PC-3 (cell line): Measurements from ENCODE around the gene SPEN. TPM values are rescaled to one million over a fixed set of nuclear protein-coding genes. Genes with fewer than 3 reads are reported as not detected.

Experiments
- ATAC-seq: fragments of 200-7000 bp; cut with Tn5 transposase; 2 replicates; pipeline ENCODE4 v1.9.1; 2020; ENCODE audit warnings: mild to moderate bottlenecking, moderate library complexity
- BruUV-seq: library from RNA; stranded (reverse); fragments of 400-500 nt; replicated peaks from 2 replicates; lab custom pipeline; 2021; lab: Mats Ljungman, UMichigan
- CTCF ChIA-PET: fragments of 300-600 bp; sonication (Branson Sonifier 250); formaldehyde crosslinking; loops from one replicate; lab custom pipeline; 2022; ENCODE audit warnings: antibody characterized with exemption; lab: Charles Lee
- POLR2A ChIA-PET: fragments of 300-600 bp; sonication (Branson Sonifier 250); formaldehyde crosslinking; loops from one replicate; lab custom pipeline; 2022; ENCODE audit warnings: antibody characterized with exemption; ENCODE audit not compliant: unreplicated experiment; lab: Charles Lee
- DNase-seq: peaks from one replicate; pipeline ENCODE4 v3.0.0-alpha.2; 2015
- H2AFZ ChIP-seq: fragments of 300-600 bp; sonication (generic); 2 replicates; pipeline ENCODE4 v1.6.0; 2016; ENCODE audit warnings: antibody characterized with exemption, low read length
- H3F3A ChIP-seq: fragments of 300-600 bp; sonication (generic); one replicate; pipeline ENCODE4 v1.6.0; 2017; ENCODE audit warnings: antibody characterized with exemption, low read length, control low read depth, mild to moderate bottlenecking; ENCODE audit not compliant: unreplicated experiment
- H3K27ac ChIP-seq: fragments of 300-600 bp; sonication (generic); 2 replicates; pipeline ENCODE4 v1.5.1; 2016; ENCODE audit warnings: mild to moderate bottlenecking, low read length
- H3K27me3 ChIP-seq: fragments of 300-600 bp; sonication (generic); 2 replicates; pipeline ENCODE4 v1.6.1; 2016; ENCODE audit warnings: low read length, mixed read lengths
- H3K36me3 ChIP-seq: fragments of 300-600 bp; sonication (generic); 2 replicates; pipeline ENCODE4 v1.6.1; 2016; ENCODE audit warnings: low read depth, mixed run types, low read length, mixed read lengths
- H3K4me1 ChIP-seq: fragments of 300-600 bp; sonication (generic); 2 replicates; pipeline ENCODE4 v1.5.1; 2016; ENCODE audit warnings: low read length; ENCODE audit not compliant: insufficient read depth
- H3K4me2 ChIP-seq: fragments of 300-600 bp; sonication (generic); 2 replicates; pipeline ENCODE4 v1.6.0; 2016; ENCODE audit warnings: low read length
- H3K4me3 ChIP-seq: fragments of 300-600 bp; sonication (generic); 2 replicates; pipeline ENCODE4 v1.5.1; 2016; ENCODE audit warnings: mild to moderate bottlenecking, low read length, mixed read lengths
- H3K79me2 ChIP-seq: fragments of 300-600 bp; sonication (generic); 2 replicates; pipeline ENCODE4 v1.6.1; 2017; ENCODE audit warnings: low read length, mixed read lengths
- H3K9ac ChIP-seq: fragments of 300-600 bp; sonication (generic); 2 replicates; pipeline ENCODE4 v1.6.0; 2016; ENCODE audit warnings: mild to moderate bottlenecking, low read length
- H3K9me2 ChIP-seq: fragments of 300-600 bp; sonication (generic); replicated peaks from 2 replicates; pipeline ENCODE4 v1.6.1; 2016; ENCODE audit warnings: mixed run types, low read length, mixed read lengths
- H3K9me3 ChIP-seq: fragments of 300-600 bp; sonication (generic); 2 replicates; pipeline ENCODE4 v1.6.1; 2016; ENCODE audit warnings: low read length, mixed read lengths
- H4K20me1 ChIP-seq: fragments of 300-600 bp; sonication (generic); 2 replicates; pipeline ENCODE4 v1.6.1; 2016; ENCODE audit warnings: low read length, mixed read lengths
- EZH2 ChIP-seq: fragments of 300-600 bp; sonication (generic); IDR thresholded peaks from one replicate; pipeline ENCODE4 v1.6.1; 2017; ENCODE audit warnings: antibody characterized with exemption, mild to moderate bottlenecking, low read length; ENCODE audit not compliant: unreplicated experiment
- EZH2phosphoT487 ChIP-seq: fragments of 300-600 bp; sonication (generic); IDR thresholded peaks from 2 replicates; pipeline ENCODE4 v1.6.1; 2018; ENCODE audit warnings: mild to moderate bottlenecking, antibody characterized with exemption, low read length, borderline replicate concordance
- intact Hi-C: fragments of 100-400 bp; cut with micrococcal nuclease; formaldehyde crosslinking; loops from 2 replicates; pipeline ENCODE4 v1.9.0; 2023
- total RNA-seq: library from RNA; depleted of rRNA; stranded (reverse); fragments of >200 nt; gene quantifications from 2 replicates; pipeline ENCODE4 v1.2.3, GENCODE V29; 2014
- TF ChIP-seq, protein P1 (sequence below): fragments of 300-600 bp; sonication (generic); conservative IDR thresholded peaks from 2 replicates; pipeline ENCODE4 v1.5.1; 2017; ENCODE audit warnings: antibody characterized with exemption, low read depth, mild to moderate bottlenecking, low read length

The SPEN gene
- total RNA-seq, 1 experiment from 2014 or later: 26.7 TPM

- Histone ChIP-seq H3K79me2 (peaks cover 38% of the 10 kb centered on the region), H3K36me3 (peaks cover 9% of the 10 kb centered on the region; the same call in 1 of the 2 replicates), H3K4me3 (no peak overlapping the region), H3K4me2 (no peak overlapping the region), H3K9me2 (no peaks in the 10 kb centered on the region), H4K20me1 (no peaks in the 10 kb centered on the region), H3K27ac (no peak overlapping the region), H3K9me3 (no peaks in the 10 kb centered on the region), H3F3A (no peaks in the 10 kb centered on the region), H3K4me1 (peaks cover 22% of the 10 kb centered on the region), H3K9ac (no peak overlapping the region), H2AFZ (no peak overlapping the region), H3K27me3 (no peaks in the 10 kb centered on the region)
- ChIA-PET CTCF (no interaction called here), POLR2A (no interaction called here)
- BruUV-seq: no TSS peak
- intact Hi-C loops: no loop called here
- DNase-seq: no peak
- no peak for ATAC-seq
- TF ChIP-seq EZH2: no peak
- TF ChIP-seq, protein P1, sequence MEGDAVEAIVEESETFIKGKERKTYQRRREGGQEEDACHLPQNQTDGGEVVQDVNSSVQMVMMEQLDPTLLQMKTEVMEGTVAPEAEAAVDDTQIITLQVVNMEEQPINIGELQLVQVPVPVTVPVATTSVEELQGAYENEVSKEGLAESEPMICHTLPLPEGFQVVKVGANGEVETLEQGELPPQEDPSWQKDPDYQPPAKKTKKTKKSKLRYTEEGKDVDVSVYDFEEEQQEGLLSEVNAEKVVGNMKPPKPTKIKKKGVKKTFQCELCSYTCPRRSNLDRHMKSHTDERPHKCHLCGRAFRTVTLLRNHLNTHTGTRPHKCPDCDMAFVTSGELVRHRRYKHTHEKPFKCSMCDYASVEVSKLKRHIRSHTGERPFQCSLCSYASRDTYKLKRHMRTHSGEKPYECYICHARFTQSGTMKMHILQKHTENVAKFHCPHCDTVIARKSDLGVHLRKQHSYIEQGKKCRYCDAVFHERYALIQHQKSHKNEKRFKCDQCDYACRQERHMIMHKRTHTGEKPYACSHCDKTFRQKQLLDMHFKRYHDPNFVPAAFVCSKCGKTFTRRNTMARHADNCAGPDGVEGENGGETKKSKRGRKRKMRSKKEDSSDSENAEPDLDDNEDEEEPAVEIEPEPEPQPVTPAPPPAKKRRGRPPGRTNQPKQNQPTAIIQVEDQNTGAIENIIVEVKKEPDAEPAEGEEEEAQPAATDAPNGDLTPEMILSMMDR: no peak
- no peak for TF ChIP-seq EZH2phosphoT487
Observed at GRCh38 chr1:15948091-15948591, 100.6 kb downstream of the SPEN start.

DNA sequence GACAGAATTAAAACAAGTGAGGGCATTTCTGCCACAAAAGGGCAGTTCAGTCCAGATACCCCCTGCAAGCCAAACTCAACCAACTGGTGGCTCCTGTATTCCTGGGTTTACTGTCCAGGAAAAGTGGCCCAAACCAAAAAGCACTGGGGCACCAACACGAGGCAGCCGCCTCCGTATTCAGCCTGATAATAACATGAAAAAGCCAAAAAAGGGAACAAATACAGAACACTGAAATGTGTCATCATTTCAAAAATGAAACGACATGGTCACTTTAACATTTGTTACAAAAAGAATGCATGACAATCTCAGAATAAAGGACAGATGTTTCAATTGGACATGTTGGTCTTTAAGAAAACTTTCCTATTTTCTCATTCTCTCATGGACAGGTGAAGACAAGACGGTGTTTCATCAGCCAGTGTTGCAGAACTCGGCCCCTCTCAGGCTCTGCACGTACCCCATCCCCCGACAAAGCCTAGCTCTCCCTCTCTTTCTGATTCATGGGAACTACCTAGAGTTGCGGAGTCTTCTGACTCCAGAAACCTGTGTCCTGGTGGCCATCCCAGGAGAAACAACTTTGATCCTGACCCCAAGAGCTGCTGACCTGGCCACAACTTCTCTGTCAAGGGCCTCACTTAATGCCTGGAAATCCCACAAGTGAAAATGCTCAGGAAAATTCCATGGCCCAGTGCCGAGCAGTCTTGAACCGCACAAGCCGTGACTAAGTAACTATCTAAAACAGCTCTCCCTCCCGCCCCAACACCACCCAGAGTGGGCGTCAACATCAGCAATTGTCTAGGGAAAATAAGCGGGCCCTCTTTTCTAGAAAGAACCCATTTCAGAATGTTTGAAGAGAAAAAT is 101.3 kb downstream of the SPEN start:
- H4K20me1 ChIP-seq: no peaks in the 10 kb centered on the region
- POLR2A ChIA-PET: no interaction called here
- no peaks in the 10 kb centered on the region for H3K27me3 ChIP-seq
- no peaks in the 10 kb centered on the region for H3K9me2 ChIP-seq
- peaks cover 7% of the 10 kb centered on the region; the same call in 1 of the 2 replicates for H3K36me3 ChIP-seq
- no peak overlapping the region for H3K4me3 ChIP-seq
- H3K9ac ChIP-seq: no peak overlapping the region
- no TSS peak for BruUV-seq
- no peak overlapping the region for H2AFZ ChIP-seq
- CTCF ChIA-PET: no interaction called here
- H3K27ac ChIP-seq: no peak overlapping the region
- TF ChIP-seq EZH2 (no peak), EZH2phosphoT487 (no peak)
- TF ChIP-seq, protein P1: no peak
- H3K9me3 ChIP-seq: no peaks in the 10 kb centered on the region
- H3K4me1 ChIP-seq: peaks cover 29% of the 10 kb centered on the region
- ATAC-seq (no peak), DNase-seq (no peak)
- peaks cover 45% of the 10 kb centered on the region for H3K79me2 ChIP-seq
- H3F3A ChIP-seq: no peaks in the 10 kb centered on the region
- no peak overlapping the region for H3K4me2 ChIP-seq
- intact Hi-C loops: no loop called here
